Measurements from ENCODE around the gene LEAP2. TPM values are rescaled to one million over a fixed set of nuclear protein-coding genes. Genes with fewer than 3 reads are reported as not detected.

Gene LEAP2
- total RNA-seq, 1 experiment from 2014 or later = 1.4 TPM

GRCh38 chr5:132868754-132869153 lies 4.7 kb upstream of the LEAP2 start:
- Histone ChIP-seq H2BK5ac (ENCODE audit: insufficient read length, low read length) (no peak overlapping the region), H3K23ac (ENCODE audit: insufficient read length, low read depth, low read length) (no peak overlapping the region), H3K4ac (ENCODE audit: low read depth, low read length) (no peak overlapping the region), H3K9ac (ENCODE audit: extremely low read depth, insufficient read length, low read length) (no peak overlapping the region), H2AK5ac (ENCODE audit: insufficient read length, low read length) (no peak overlapping the region), H2BK20ac (ENCODE audit: low read depth, low read length, poor library complexity, severe bottlenecking) (no peak overlapping the region), H3K23me2 (ENCODE audit: insufficient read length, low read depth, low read length, poor library complexity, severe bottlenecking) (peaks cover 9% of the 10 kb centered on the region), H2BK15ac (ENCODE audit: low read depth, low read length) (no peak overlapping the region), H4K8ac (replicated peaks; ENCODE audit: insufficient read length, low read depth, low read length) (no peak overlapping the region), H3K27ac (ENCODE audit: insufficient read length, low read depth, low read length) (no peak overlapping the region), H3K18ac (ENCODE audit: insufficient read length, low read depth, low read length) (no peak overlapping the region), H4K91ac (ENCODE audit: insufficient read length, low read depth, low read length) (no peak overlapping the region), H4K20me1 (ENCODE audit: control insufficient read depth, insufficient read depth, insufficient read length) (no peaks in the 10 kb centered on the region), H3K4me1 (ENCODE audit: insufficient read depth, low read length) (peaks cover 5% of the 10 kb centered on the region; the same call in 1 of the 2 replicates), H4K5ac (ENCODE audit: insufficient read length, low read depth, low read length) (no peak overlapping the region), H3K9me3 (ENCODE audit: control insufficient read depth, low read depth, low read length) (no peaks in the 10 kb centered on the region), H2BK12ac (ENCODE audit: insufficient read length, low read depth, low read length) (no peak overlapping the region), H3K79me2 (ENCODE audit: insufficient read depth, low read length) (peaks cover 3% of the 10 kb centered on the region; the same call in 1 of the 2 replicates), H3K4me2 (ENCODE audit: insufficient read depth, insufficient read length, low read length) (no peak overlapping the region), H3T11ph (ENCODE audit: low read length) (no peak overlapping the region), H3K56ac (ENCODE audit: insufficient read length, low read depth, low read length) (no peak overlapping the region), H2BK120ac (ENCODE audit: low read depth, low read length, poor library complexity, severe bottlenecking) (no peak overlapping the region), H2AFZ (ENCODE audit: low read length) (no peak overlapping the region), H3K14ac (ENCODE audit: insufficient read depth, low read length) (no peak overlapping the region), H3K27me3 (ENCODE audit: insufficient read depth, low read length) (no peaks in the 10 kb centered on the region), H3K79me1 (ENCODE audit: insufficient read depth, low read depth, low read length, poor library complexity, severe bottlenecking) (no peaks in the 10 kb centered on the region)
- DNase-seq = no peak
- Mint-ChIP-seq H3K9me3 (peaks cover 0 to 4% of the 10 kb centered on the region in 2 experiments; a peak in 1 of 5 replicates), H3K4me3 (peak overlapping the region; percentile 56 to 99; a peak in 2 of 5 replicates), H3K27me3 (ENCODE audit: low read depth) (no peaks in the 10 kb centered on the region), H3K27ac (0 out of 7 replicates have a peak overlapping the region, but pooled peaks of 2 of the 3 experiments have one; percentile 25 to 67), H3K36me3 (ENCODE audit: insufficient read depth in 1 of 3, low read depth in 3 of 3) (peaks cover 15 to 33% (median 24%) of the 10 kb centered on the region in 3 experiments), H3K4me1 (peaks cover 17 to 21% of the 10 kb centered on the region in 2 experiments)
- no CpG with 5 or more reads among the region's 4 CpGs for WGBS (ENCODE audit: extremely low coverage, insufficient read length, low lambda C conversion rate)
- TF ChIP-seq, protein P1, sequence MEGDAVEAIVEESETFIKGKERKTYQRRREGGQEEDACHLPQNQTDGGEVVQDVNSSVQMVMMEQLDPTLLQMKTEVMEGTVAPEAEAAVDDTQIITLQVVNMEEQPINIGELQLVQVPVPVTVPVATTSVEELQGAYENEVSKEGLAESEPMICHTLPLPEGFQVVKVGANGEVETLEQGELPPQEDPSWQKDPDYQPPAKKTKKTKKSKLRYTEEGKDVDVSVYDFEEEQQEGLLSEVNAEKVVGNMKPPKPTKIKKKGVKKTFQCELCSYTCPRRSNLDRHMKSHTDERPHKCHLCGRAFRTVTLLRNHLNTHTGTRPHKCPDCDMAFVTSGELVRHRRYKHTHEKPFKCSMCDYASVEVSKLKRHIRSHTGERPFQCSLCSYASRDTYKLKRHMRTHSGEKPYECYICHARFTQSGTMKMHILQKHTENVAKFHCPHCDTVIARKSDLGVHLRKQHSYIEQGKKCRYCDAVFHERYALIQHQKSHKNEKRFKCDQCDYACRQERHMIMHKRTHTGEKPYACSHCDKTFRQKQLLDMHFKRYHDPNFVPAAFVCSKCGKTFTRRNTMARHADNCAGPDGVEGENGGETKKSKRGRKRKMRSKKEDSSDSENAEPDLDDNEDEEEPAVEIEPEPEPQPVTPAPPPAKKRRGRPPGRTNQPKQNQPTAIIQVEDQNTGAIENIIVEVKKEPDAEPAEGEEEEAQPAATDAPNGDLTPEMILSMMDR (conservative IDR thresholded peaks at IDR 0.05) = no peak

Data from H9 (cell line).